K562 (cell line): ENCODE results near the gene CHRND.

Experiments
- FOS ChIP-seq: IDR thresholded peaks from 3 replicates; pipeline ENCODE4 v1.6.1; 2011; ENCODE audit not compliant: insufficient read length; ENCODE audit errors: extremely low read depth
- PCBP2 ChIP-seq: fragments of 200-400 bp; formaldehyde crosslinking; IDR thresholded peaks from 2 replicates; pipeline ENCODE4 v1.6.1; 2018; ENCODE audit warnings: low read length, low read depth, mild to moderate bottlenecking, moderate library complexity; ENCODE audit not compliant: poor library complexity, severe bottlenecking
- PYGO2 ChIP-seq: fragments of 450-650 bp; IDR thresholded peaks from 2 replicates; pipeline ENCODE4 v1.6.1; 2016; ENCODE audit warnings: mild to moderate bottlenecking, missing genetic modification characterization, moderate library complexity, missing compliant biosample characterization
- SP2 ChIP-seq: IDR thresholded peaks from 2 replicates; pipeline ENCODE4 v1.6.1; 2011; ENCODE audit warnings: mild to moderate bottlenecking, low read depth, low read length, moderate library complexity; ENCODE audit not compliant: poor library complexity, severe bottlenecking; ENCODE audit errors: extremely low read depth
- ZFP1 ChIP-seq: fragments of 450-650 bp; formaldehyde crosslinking; IDR thresholded peaks from 2 replicates; pipeline ENCODE4 v1.4.0; 2020; ENCODE audit warnings: mild to moderate bottlenecking, mixed read lengths
- ZNF695 ChIP-seq: fragments of 450-650 bp; formaldehyde crosslinking; IDR thresholded peaks from 2 replicates; pipeline ENCODE4 v1.4.0; 2020; ENCODE audit warnings: mild to moderate bottlenecking, moderate library complexity
- TF ChIP-seq, protein P1 (sequence below): fragments of 450-650 bp; IDR thresholded peaks from 2 replicates; pipeline ENCODE4 v1.6.1; 2018; ENCODE audit not compliant: partially characterized antibody
- TF ChIP-seq, protein P2 (sequence below), 3 experiments: IDR thresholded peaks in 2 of 3; conservative IDR thresholded peaks in 1 of 3; 2 replicates each; pipeline ENCODE4 v1.5.1; 2011 to 2012; ENCODE audit warnings: low read length in 3 of 3, mild to moderate bottlenecking in 3 of 3, control low read depth in 2 of 3, improper control_type of control experiment in 1 of 3, inconsistent platforms in 1 of 3, low read depth in 1 of 3, mixed read lengths in 1 of 3, moderate library complexity in 1 of 3; ENCODE audit not compliant: insufficient read depth in 2 of 3
- TF ChIP-seq, protein P3 (sequence below): sonication (generic); formaldehyde crosslinking; IDR thresholded peaks from 2 replicates; pipeline ENCODE4 v1.5.0; 2020; ENCODE audit warnings: missing genetic modification reagents

GRCh38 chr2:232578626-232579025 lies 52.7 kb downstream of the CHRND start:
- TF ChIP-seq ZNF695 (CRISPR knock-in tag) (no peak), PCBP2 (no peak), PYGO2 (no peak), ZFP1 (CRISPR knock-in tag) (no peak), SP2 (no peak), FOS (no peak)
- TF ChIP-seq, protein P1, sequence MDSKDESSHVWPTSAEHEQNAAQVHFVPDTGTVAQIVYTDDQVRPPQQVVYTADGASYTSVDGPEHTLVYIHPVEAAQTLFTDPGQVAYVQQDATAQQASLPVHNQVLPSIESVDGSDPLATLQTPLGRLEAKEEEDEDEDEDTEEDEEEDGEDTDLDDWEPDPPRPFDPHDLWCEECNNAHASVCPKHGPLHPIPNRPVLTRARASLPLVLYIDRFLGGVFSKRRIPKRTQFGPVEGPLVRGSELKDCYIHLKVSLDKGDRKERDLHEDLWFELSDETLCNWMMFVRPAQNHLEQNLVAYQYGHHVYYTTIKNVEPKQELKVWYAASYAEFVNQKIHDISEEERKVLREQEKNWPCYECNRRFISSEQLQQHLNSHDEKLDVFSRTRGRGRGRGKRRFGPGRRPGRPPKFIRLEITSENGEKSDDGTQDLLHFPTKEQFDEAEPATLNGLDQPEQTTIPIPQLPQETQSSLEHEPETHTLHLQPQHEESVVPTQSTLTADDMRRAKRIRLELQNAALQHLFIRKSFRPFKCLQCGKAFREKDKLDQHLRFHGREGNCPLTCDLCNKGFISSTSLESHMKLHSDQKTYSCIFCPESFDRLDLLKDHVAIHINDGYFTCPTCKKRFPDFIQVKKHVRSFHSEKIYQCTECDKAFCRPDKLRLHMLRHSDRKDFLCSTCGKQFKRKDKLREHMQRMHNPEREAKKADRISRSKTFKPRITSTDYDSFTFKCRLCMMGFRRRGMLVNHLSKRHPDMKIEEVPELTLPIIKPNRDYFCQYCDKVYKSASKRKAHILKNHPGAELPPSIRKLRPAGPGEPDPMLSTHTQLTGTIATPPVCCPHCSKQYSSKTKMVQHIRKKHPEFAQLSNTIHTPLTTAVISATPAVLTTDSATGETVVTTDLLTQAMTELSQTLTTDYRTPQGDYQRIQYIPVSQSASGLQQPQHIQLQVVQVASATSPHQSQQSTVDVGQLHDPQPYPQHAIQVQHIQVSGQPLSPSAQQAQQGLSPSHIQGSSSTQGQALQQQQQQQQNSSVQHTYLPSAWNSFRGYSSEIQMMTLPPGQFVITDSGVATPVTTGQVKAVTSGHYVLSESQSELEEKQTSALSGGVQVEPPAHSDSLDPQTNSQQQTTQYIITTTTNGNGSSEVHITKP = no peak
- TF ChIP-seq, protein P2, sequence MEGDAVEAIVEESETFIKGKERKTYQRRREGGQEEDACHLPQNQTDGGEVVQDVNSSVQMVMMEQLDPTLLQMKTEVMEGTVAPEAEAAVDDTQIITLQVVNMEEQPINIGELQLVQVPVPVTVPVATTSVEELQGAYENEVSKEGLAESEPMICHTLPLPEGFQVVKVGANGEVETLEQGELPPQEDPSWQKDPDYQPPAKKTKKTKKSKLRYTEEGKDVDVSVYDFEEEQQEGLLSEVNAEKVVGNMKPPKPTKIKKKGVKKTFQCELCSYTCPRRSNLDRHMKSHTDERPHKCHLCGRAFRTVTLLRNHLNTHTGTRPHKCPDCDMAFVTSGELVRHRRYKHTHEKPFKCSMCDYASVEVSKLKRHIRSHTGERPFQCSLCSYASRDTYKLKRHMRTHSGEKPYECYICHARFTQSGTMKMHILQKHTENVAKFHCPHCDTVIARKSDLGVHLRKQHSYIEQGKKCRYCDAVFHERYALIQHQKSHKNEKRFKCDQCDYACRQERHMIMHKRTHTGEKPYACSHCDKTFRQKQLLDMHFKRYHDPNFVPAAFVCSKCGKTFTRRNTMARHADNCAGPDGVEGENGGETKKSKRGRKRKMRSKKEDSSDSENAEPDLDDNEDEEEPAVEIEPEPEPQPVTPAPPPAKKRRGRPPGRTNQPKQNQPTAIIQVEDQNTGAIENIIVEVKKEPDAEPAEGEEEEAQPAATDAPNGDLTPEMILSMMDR (IDR thresholded peaks at IDR 0.05 in 2 of 3, conservative IDR thresholded peaks at IDR 0.05 in 1 of 3; ENCODE audit: insufficient read depth in 2 of 3, low read depth in 1 of 3, low read length in 3 of 3) = no peak
- TF ChIP-seq, protein P3, sequence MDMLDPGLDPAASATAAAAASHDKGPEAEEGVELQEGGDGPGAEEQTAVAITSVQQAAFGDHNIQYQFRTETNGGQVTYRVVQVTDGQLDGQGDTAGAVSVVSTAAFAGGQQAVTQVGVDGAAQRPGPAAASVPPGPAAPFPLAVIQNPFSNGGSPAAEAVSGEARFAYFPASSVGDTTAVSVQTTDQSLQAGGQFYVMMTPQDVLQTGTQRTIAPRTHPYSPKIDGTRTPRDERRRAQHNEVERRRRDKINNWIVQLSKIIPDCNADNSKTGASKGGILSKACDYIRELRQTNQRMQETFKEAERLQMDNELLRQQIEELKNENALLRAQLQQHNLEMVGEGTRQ = no peak
